GM12878 (cell line): Measurements from ENCODE around the gene GCM1. TPM values are rescaled to one million over a fixed set of nuclear protein-coding genes. Genes with fewer than 3 reads are reported as not detected.

Experiments
- ATAC-seq: fragments of 200-7000 bp; cut with Tn5 transposase; 3 replicates; pipeline ENCODE4 v1.9.1; 2020; ENCODE audit warnings: mild to moderate bottlenecking, moderate library complexity
- BruUV-seq: library from RNA; stranded (reverse); fragments of 400-500 nt; replicated peaks from 2 replicates; lab custom pipeline; 2021; lab: Mats Ljungman, UMichigan
- CTCF ChIA-PET: fragments of 300-600 bp; sonication (Branson Sonifier 250); formaldehyde crosslinking; extraction: SDS; loops from one replicate; lab custom pipeline; 2021; ENCODE audit warnings: inconsistent platforms; lab: Yijun Ruan, JAX
- POLR2A ChIA-PET: fragments of 350-600 bp; formaldehyde crosslinking; extraction: SDS; loops from one replicate; lab custom pipeline; 2021; ENCODE audit warnings: inconsistent platforms; lab: Charles Lee
- RAD21 ChIA-PET: fragments of 300-600 bp; sonication (Branson Sonifier 250); formaldehyde crosslinking; loops from one replicate; lab custom pipeline; 2023; ENCODE audit warnings: antibody characterized with exemption; ENCODE audit not compliant: unreplicated experiment; lab: Charles Lee
- SMC1A ChIA-PET: fragments of 300-600 bp; sonication (Branson Sonifier 250); formaldehyde crosslinking; loops from one replicate; lab custom pipeline; 2023; ENCODE audit not compliant: unreplicated experiment, uncharacterized antibody; lab: Charles Lee
- DNase-seq: peaks from one replicate; pipeline ENCODE4 v3.0.0-alpha.2; 2011; ENCODE audit warnings: low read depth, low spot score
- FAIRE-seq: peaks from 3 replicates; lab custom pipeline; 2011; peaks lifted over from hg19 to GRCh38; lab: Jason Lieb, UNC
- H2AFZ ChIP-seq: 2 replicates; pipeline ENCODE4 v1.6.0; 2011; ENCODE audit warnings: low read depth, low read length, control low read depth; ENCODE audit not compliant: control insufficient read depth
- H3K27ac ChIP-seq: 2 replicates; pipeline ENCODE4 v1.5.1; 2011; ENCODE audit warnings: control low read depth; ENCODE audit not compliant: control insufficient read depth, insufficient read depth
- H3K27me3 ChIP-seq, 2 experiments: replicated peaks in 1 of 2; 2 replicates each; pipeline versions ENCODE4 v1.6.0 to v1.6.1; 2011; ENCODE audit warnings: low read length in 1 of 2; ENCODE audit not compliant: control insufficient read depth in 2 of 2, insufficient read depth in 2 of 2
- H3K36me3 ChIP-seq, 2 experiments: 2 replicates each; pipeline ENCODE4 v1.5.1; 2011; ENCODE audit warnings: low read length in 1 of 2; ENCODE audit not compliant: control insufficient read depth in 2 of 2, insufficient read depth in 2 of 2
- H3K4me1 ChIP-seq: 2 replicates; pipeline ENCODE4 v1.6.1; 2011; ENCODE audit warnings: mild to moderate bottlenecking, low read length, moderate library complexity, mixed read lengths; ENCODE audit not compliant: control insufficient read depth, insufficient read depth
- H3K4me2 ChIP-seq: 2 replicates; pipeline ENCODE4 v1.6.0; 2011; ENCODE audit warnings: control low read depth; ENCODE audit not compliant: control insufficient read depth, insufficient read depth
- H3K4me3 ChIP-seq: fragments of 200-600 bp; sonication (generic); 2 replicates; pipeline ENCODE4 v1.5.1; 2016
- H3K79me2 ChIP-seq: 2 replicates; pipeline ENCODE4 v1.6.0; 2011; ENCODE audit warnings: low read length; ENCODE audit not compliant: control insufficient read depth, insufficient read depth
- H3K9ac ChIP-seq: 2 replicates; pipeline ENCODE4 v1.8.0; 2011; ENCODE audit warnings: low read length, control low read depth, mixed read lengths; ENCODE audit not compliant: control insufficient read depth, insufficient read depth
- H3K9me3 ChIP-seq: replicated peaks from 3 replicates; pipeline ENCODE4 v1.5.1; 2011; ENCODE audit warnings: mild to moderate bottlenecking, low read length; ENCODE audit not compliant: control insufficient read depth, insufficient read depth
- H4K20me1 ChIP-seq: 2 replicates; pipeline ENCODE4 v1.6.0; 2011; ENCODE audit not compliant: control insufficient read depth, insufficient read depth
- BMI1 ChIP-seq: fragments of 450-650 bp; IDR thresholded peaks from 2 replicates; pipeline ENCODE4 v1.6.1; 2016; ENCODE audit warnings: mild to moderate bottlenecking, moderate library complexity, borderline replicate concordance
- CBX3 ChIP-seq: fragments of 200-600 bp; sonication (generic); IDR thresholded peaks from 2 replicates; pipeline ENCODE4 v1.6.1; 2016; ENCODE audit warnings: low read depth, borderline replicate concordance
- CBX5 ChIP-seq: sonication (generic); IDR thresholded peaks from 2 replicates; pipeline ENCODE4 v1.6.1; 2016; ENCODE audit warnings: low read depth, moderate library complexity, mild to moderate bottlenecking, inconsistent platforms
- CHD2 ChIP-seq: IDR thresholded peaks from 2 replicates; pipeline ENCODE4 v1.6.1; 2011; ENCODE audit warnings: low read depth, low read length, improper control_type of control experiment, borderline replicate concordance
- E4F1 ChIP-seq: fragments of 450-650 bp; IDR thresholded peaks from 2 replicates; pipeline ENCODE4 v1.6.1; 2018; ENCODE audit warnings: borderline replicate concordance, mild to moderate bottlenecking; ENCODE audit not compliant: partially characterized antibody
- GABPA ChIP-seq: IDR thresholded peaks from 2 replicates; pipeline ENCODE4 v1.6.1; 2014; ENCODE audit warnings: antibody characterized with exemption, low read depth, mild to moderate bottlenecking, inconsistent platforms
- GATAD2B ChIP-seq: fragments of 450-650 bp; conservative IDR thresholded peaks from 2 replicates; pipeline ENCODE4 v1.6.1; 2017; ENCODE audit warnings: low read depth, mild to moderate bottlenecking, moderate library complexity
- MTA2 ChIP-seq: fragments of 450-650 bp; IDR thresholded peaks from 2 replicates; pipeline ENCODE4 v1.6.1; 2016; ENCODE audit warnings: low read depth, mild to moderate bottlenecking, moderate library complexity
- MYB ChIP-seq: fragments of 150-350 bp; IDR thresholded peaks from 2 replicates; pipeline ENCODE4 v1.6.1; 2014; ENCODE audit warnings: mild to moderate bottlenecking, low read depth, low read length, borderline replicate concordance
- MYC ChIP-seq: IDR thresholded peaks from 2 replicates; pipeline ENCODE4 v1.6.1; 2011; ENCODE audit warnings: mild to moderate bottlenecking, low read length, moderate library complexity, inconsistent platforms; ENCODE audit not compliant: insufficient read depth, insufficient replicate concordance, insufficient read length, severe bottlenecking
- PAX5 ChIP-seq: IDR thresholded peaks from 2 replicates; pipeline ENCODE4 v1.6.1; 2011; ENCODE audit warnings: low read depth, low read length, borderline replicate concordance
- POLR2A ChIP-seq: IDR thresholded peaks from 2 replicates; pipeline ENCODE4 v1.6.1; 2011; ENCODE audit warnings: low read depth, mild to moderate bottlenecking, low read length
- RCOR1 ChIP-seq: conservative IDR thresholded peaks from 2 replicates; pipeline ENCODE4 v1.6.1; 2012; ENCODE audit warnings: low read depth, low read length, improper control_type of control experiment
- RUNX3 ChIP-seq: IDR thresholded peaks from 2 replicates; pipeline ENCODE4 v1.6.1; 2012; ENCODE audit warnings: low read length, inconsistent platforms
- WRNIP1 ChIP-seq: IDR thresholded peaks from 2 replicates; pipeline ENCODE4 v1.6.1; 2011; ENCODE audit warnings: low read depth, low read length, improper control_type of control experiment, borderline replicate concordance
- ZBTB4 ChIP-seq: fragments of 450-650 bp; formaldehyde crosslinking; IDR thresholded peaks from 2 replicates; pipeline ENCODE4 v1.4.0; 2022; ENCODE audit warnings: mild to moderate bottlenecking, moderate library complexity
- ZNF24 ChIP-seq: fragments of 450-650 bp; IDR thresholded peaks from 2 replicates; pipeline ENCODE4 v1.6.1; 2017; ENCODE audit warnings: antibody characterized with exemption, mild to moderate bottlenecking
- ZZZ3 ChIP-seq: IDR thresholded peaks from 2 replicates; pipeline ENCODE4 v1.6.1; 2011; ENCODE audit warnings: low read depth; ENCODE audit not compliant: control insufficient read depth, insufficient read length
- WGBS: methylation state at CpG from one replicate; pipeline ENCODE4 v1.1.6; 2016; ENCODE audit warnings: low lambda C conversion rate; ENCODE audit not compliant: insufficient replicate concordance, insufficient coverage; ENCODE audit errors: missing lambda C conversion rate; 5-methylcytosine and 5-hydroxymethylcytosine counted together
- in situ Hi-C: fragments of 300-500 bp; cut with MboI; formaldehyde crosslinking; loops from 9 replicates; pipeline ENCODE4 v1.14.3; 2018; ENCODE audit warnings: mixed read lengths
- intact Hi-C: fragments of 100-400 bp; cut with micrococcal nuclease; formaldehyde crosslinking; loops from one replicate; pipeline ENCODE4 v1.14.2; 2022; ENCODE audit not compliant: unreplicated experiment
- polyA plus RNA-seq, 11 experiments: library from polyadenylated mRNA; depleted of rRNA in 4 of 11; unstranded in 6 of 11; stranded (reverse) in 5 of 11; fragments of >200 nt; fragmentation: Nextera tagmentation in 4 of 11; fragmentation: Illumina TruSeq in 1 of 11; extraction: Ambion mirVana in 4 of 11; extraction: Trizol in 1 of 11; gene quantifications; 1 replicate in 1 of 11; 2 replicates in 10 of 11; pipeline versions ENCODE4 v1.2.1 to v1.2.3, GENCODE V29; 2011 to 2016; ENCODE audit warnings: inconsistent platforms in 2 of 11, missing spikeins in 2 of 11, low read depth in 1 of 11
- total RNA-seq, 4 experiments: library from RNA; depleted of rRNA in 3 of 4; stranded (reverse); fragments of >200 nt in 3 of 4; fragmentation: Illumina TruSeq in 1 of 4; extraction: Trizol in 1 of 4; gene quantifications; 2 replicates each; pipeline versions ENCODE4 v1.2.1 to v1.2.3, GENCODE V29; 2013 to 2021

The GCM1 gene
- total and polyA plus RNA-seq, 10 of the 15 experiments (the other 5 are each of a cell fraction or from before 2014, with no cell fraction given): 0.04 to 0.08 (median 0.05) TPM; not detected in 5

DNA sequence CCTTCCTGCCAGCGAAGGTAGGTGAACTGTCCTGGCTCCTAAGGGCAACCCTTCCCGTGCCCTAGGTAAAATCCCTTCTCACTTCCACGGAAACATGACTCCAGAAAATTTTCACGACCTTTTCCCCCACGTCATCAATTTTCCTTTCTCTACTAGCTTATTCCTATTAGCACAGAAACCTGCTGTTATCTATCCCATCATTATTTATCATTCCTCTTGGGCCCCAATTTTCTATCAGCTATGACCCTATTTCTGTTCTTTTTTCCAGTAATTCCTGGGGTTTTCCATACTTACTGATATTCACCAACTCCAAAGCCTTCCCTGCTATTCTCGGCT lies 23.8 kb upstream of the GCM1 start:
- TF ChIP-seq CHD2 (no peak), RUNX3 (no peak), PAX5 (no peak), GATAD2B (no peak), MTA2 (no peak), ZNF24 (no peak), MYB (no peak), POLR2A (no peak), MYC (no peak), WRNIP1 (no peak), BMI1 (no peak), CBX5 (no peak), GABPA (no peak), RCOR1 (no peak), E4F1 (no peak), ZBTB4 (no peak), CBX3 (no peak), ZZZ3 (no peak)
- Histone ChIP-seq H3K36me3 (no peaks in the 10 kb centered on the region), H3K4me1 (no peaks in the 10 kb centered on the region), H3K27me3 (no peaks in the 10 kb centered on the region), H3K4me3 (no peak overlapping the region), H3K79me2 (no peaks in the 10 kb centered on the region), H3K9ac (no peak overlapping the region), H3K4me2 (no peak overlapping the region), H2AFZ (no peak overlapping the region), H3K9me3 (no peaks in the 10 kb centered on the region), H3K27ac (no peak overlapping the region), H4K20me1 (no peaks in the 10 kb centered on the region)
- ChIA-PET RAD21 (interaction anchor here (0.7 to 8.1 kb wide), 38 partner anchors 16 to 479 kb away, joined by 3 to 99 read pairs (median 4); partner anchors contain the start of gene ELOVL5), CTCF (interaction anchor here (0.7 to 10.6 kb wide), 54 partner anchors 8 to 553 kb away, joined by 3 to 235 read pairs (median 4); partner anchors contain the start of gene ELOVL5), POLR2A (interaction anchor here (0.6 to 1.4 kb wide), 6 partner anchors 72 to 312 kb away, joined by 3 to 5 read pairs (median 4); no protein-coding TSS in a partner anchor), SMC1A (interaction anchor here (0.7 to 11.5 kb wide), 56 partner anchors 11 to 325 kb away, joined by 3 to 188 read pairs (median 4); partner anchors contain the start of gene ELOVL5)
- no peak for ATAC-seq
- 26% methylated on average over 6 of the region's 6 CpGs for WGBS
- no peak for FAIRE-seq
- DNase-seq: no peak
- in situ Hi-C loops: loop anchor here (5.0 kb wide), 4 partner anchors 110 to 480 kb away; no protein-coding TSS in a partner anchor
- intact Hi-C loops: loop anchor here (1.0 to 5.0 kb wide), 6 partner anchors 72 to 312 kb away; partner anchors contain the start of gene ELOVL5
- BruUV-seq: no TSS peak
